ENCODE measurements around the gene C1orf167.

C1orf167 gene

DNA sequence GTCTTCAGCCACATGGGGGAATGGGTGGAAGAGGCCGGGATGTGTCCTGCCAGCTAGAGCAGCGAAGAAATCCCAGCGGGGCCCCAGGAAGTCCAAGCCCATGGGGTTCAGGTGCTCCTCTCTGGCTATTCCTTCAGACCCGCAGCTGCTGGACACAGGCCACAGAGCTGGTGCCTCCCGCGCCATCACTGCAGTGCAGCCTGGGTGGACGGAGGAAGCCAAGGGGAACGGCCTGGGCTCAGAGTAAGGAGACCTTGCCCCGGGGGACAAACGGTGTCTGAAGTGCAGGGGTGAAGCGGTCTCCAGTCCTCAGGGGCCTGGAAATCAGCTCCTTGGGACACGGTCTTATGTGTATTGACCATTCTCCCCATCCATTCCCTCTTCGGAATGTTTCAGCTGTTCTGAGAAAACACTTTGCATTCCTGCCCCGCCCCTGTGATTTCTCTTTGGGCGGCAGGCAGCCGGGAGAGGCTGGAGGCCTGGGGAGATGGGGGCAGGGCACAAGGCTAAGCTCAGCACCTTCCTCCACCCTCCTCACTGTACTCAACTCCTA lies 25.3 kb downstream of the C1orf167 start:
- DNase-seq: no peak

DNA sequence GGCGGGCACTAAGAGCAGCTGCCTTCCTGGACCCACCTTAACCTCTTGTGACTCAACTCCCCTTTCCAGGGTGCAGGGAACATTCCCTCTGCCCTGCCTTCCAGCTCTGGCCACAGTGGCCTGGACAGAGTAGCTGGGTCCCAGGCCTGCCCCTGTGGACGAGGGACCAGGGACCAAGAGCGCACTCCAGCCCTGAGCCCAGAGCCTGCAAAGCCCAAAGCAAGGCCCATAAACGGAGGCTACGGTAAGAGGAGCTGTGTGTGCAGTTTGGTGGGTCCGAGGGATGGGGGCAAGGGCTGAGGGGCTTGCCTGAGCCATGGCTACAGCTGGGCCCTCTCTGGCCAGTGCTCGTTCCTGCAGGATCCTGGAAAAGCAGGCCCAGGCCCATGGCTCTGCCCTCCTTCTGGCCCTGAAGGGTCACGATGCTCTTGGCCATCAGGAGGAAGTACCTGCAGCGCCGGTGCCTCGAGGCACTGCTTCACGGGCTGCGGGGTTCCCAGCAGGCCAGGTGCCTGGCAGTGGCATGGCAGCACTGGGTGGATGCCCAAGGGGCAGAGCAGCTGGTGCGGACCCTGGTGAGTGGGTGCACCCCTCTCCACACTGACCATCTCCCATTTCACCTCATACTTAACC lies 25.9 kb downstream of the C1orf167 start:
- no peak for DNase-seq

DNA sequence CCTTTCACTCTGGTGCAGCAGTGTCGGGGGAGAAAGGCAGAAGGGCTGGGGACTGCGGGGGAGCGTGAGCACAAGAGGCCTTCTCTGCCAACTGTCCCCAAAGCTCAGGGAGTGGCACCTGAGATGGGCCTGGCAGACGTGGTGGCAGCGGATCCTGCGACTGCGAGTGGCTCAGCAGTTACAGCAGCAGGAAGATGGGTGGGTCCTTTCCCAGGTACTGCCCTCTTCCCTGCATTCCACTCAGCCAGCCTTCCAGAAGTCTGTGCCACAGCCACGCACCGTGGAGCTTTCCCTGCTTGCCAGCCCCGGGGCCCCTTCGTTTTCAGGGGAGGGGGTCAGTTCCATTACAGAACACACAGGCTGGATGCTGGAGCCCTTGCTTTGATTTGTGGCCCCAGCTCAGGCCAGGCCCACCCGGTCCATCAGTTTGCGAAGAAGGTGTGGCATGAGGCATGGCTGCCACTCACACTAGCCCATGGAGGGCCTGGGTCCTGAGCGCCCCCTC lies 26.6 kb downstream of the C1orf167 start:
- no peak for DNase-seq

DNA sequence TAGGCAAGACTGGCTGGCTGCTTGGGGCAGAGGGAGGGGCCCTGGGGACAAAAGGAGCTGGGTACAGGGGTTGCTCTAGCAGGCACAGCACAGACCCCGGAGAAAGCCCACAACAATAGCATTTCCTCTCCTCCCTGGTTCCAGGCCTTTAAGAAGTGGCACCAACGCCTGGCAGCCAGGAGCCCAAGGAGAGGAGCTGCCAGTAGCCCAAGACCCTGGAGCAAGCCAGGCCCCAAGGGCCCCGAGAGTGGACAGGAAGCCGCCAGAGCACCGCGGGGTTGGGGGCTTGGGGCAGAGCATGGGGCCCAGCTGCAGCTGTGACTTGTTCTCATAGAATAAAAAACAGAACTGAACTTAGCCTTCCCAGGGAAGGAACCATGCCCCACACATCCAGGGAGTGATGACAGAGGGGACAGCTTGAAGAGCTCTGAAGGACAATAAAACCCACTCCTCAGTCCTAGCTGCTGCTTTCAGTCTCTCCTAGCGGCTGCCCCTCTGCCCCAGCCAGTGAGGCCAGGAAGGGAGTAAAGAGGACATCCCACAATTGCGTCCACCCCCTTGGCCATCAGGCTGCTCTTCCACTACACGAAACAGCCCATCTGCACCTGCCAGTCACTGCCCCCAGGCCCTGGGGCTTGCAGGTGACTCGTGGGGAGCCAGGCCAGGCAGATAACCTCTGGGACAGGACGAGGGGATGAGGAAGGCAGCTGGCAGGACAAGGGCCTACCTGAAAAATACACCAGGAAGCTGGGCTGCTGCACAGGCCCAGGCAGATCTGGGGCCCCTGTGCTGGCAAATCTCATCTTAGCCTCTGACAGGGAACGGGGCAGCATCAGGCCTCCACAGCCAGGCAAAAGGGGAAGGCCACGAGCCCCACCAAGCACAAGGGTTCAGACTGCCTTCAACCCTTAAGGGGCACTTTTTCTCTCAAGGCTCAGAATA lies 27.4 kb downstream of the C1orf167 start:
- DNase-seq: no peak

GRCh38 chr1:11790101-11790879 lies 28.3 kb downstream of the C1orf167 start:
- DNase-seq: no peak

- no peak for DNase-seq
Measured at GRCh38 chr1:11790880-11791715, 29.1 kb downstream of the C1orf167 start.

DNA sequence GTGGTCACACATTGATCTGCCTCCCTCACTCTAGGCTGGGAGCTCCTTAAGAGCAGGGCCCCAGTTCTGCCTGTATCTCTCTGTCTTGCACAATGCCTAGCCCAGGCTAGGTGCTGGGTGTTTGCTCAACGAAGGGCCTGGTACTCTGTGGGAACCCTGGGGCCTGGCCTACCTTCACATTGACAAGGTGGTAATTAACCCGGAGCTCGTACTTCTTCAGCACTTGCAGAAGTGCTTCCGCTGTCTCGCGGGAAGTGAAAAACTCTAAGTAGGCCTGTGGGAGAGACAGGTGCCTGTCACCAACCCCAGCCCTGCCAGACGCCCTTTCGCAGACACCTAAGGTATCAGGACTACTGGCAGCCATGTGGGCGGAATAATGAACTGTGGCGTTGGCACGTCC lies 30.1 kb downstream of the C1orf167 start:
- DNase-seq: no peak

- DNase-seq: no peak
Measured at GRCh38 chr1:11793819-11794218, 31.8 kb downstream of the C1orf167 start.

- no peak for DNase-seq
Measured at GRCh38 chr1:11794446-11795237, 32.6 kb downstream of the C1orf167 start.

- no peak for DNase-seq
Measured at GRCh38 chr1:11795238-11795890, 33.4 kb downstream of the C1orf167 start.

DNA sequence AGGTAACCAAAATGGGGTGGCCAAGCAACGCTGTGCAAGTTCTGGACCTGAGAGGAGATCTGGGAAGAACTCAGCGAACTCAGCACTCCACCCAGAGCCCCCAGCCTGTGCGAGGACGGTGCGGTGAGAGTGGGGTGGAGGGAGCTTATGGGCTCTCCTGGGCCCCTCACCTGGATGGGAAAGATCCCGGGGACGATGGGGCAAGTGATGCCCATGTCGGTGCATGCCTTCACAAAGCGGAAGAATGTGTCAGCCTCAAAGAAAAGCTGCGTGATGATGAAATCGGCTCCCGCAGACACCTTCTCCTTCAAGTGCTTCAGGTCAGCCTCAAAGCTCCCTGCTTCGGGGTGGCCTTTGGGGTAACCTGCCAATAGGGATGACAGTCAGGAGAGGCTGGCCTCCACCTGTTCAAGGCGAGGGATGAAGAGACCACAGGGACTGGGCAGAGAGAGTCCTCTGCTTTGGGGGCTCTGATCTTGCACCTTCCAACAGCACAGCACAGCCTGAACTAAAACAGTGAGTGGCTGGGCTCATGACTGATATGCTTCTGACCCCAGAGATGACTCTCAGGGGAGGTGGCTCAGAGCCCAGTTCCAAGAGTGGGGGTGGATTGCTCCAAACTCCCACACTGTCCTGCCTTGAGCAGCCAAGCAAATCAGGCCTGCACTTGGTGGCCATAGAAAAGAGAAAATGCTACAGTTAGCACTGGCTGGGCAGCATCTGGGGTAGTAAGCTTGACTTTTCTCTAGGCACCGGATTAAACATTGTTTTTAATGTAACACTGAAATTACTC lies 34.2 kb downstream of the C1orf167 start:
- no peak for DNase-seq

DNA sequence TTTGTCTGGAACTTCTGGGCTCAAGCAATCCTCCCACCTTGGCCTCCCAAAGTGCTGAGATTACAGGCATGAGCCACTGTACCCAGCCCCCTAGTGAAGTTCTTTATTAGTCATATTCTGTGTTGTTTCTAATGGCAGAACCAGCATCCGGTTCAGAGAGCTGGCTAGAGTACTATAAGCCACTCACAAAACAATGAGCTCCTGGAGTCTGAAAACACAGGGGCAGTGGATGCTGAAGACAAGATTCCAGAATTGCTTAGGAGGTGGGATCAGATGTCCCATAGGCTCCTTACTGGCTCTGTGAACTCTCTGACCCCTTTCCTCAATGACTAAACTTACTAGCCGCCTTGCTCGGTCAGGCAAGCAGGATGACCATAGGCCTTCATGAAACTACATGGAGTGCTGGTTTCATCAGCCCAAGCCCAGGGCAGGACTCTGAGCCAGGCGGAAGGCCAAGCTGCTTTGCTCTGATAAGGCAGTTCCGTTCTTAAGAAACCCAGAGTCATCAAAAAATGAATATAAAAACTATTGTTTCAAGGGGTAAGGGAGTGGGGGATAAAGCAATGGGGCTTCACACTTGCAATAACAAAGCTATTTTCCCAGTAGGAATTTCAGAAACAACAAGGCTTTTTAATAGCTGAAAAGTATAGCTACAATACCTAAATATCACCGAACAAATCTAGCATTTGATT lies 35.7 kb downstream of the C1orf167 start:
- DNase-seq: no peak

DNA sequence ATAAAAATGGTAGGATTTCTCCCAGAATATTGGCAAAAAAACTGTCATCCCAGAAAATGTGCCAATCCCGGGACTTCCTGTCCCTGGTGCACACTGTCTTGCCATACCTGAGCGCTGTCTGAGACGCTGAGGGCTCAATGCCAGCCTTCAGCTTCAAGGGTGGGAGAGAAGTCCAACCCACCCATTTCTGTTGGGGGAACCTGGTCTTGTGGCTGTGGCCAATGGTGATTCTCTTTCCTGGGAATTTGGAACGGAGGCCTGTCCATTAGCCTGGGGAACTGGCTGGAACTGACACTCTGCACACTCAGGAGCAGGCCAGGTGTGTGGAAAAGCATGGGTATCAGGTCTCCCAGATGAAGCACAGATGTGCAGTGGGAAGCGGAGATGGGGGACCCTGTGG lies 37.1 kb downstream of the C1orf167 start:
- DNase-seq: no peak

DNA sequence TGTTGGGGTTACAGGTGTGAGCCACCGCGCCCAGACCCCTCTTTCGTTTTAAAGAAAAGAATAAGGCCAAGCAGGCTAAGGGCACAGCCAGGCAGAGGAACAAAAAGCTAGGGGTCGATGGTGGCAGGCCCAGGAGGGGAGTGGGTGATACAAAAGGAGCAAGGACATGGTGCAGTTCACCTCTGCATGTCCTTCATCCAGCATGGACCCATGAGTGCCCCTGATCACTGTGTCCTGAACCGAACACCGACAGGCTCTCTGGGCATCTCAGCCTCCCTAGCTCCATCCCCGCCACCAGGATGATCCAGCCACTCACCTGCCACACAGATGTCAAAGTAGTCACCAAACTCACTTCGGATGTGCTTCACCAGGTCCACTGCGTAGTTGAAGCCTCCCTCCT lies 37.9 kb downstream of the C1orf167 start:
- no peak for DNase-seq

DNA sequence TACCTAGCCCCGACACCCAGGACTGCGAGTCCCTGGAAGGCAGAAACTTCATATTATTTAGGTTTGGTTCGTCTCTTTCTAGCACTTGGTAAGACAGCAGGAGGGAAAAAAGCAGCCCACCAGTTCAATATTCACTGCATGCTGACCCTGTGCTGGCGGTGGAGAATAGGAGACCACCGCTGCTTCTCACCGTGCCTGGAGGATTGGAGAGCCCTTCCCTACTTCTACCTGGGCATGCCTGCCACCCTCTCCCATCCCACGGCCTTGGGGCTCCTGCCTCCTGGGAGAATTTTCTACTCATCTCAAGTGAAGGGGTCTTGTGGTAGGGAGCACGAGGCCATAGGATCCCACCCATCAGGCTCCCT lies 38.4 kb downstream of the C1orf167 start:
- no peak for DNase-seq

GRCh38 chr1:11800756-11801433 lies 38.9 kb downstream of the C1orf167 start:
- DNase-seq: no peak

DNA sequence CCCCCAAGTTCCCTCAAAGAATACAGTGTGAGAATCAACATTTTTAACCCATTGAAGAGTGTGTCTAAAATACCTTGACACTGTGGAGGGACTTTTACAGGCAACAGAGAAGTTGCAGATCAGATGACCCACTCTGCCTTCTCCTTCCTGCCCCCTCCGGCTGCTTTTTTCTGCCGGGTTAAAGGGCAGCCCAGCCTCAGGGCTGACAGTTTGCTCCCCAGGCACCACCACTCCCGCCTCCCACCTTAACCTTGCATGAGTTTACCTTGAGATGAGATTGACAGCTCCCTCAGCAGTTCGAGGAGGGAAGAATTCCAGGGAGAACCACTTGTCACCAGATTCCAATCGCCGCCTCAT lies 40.6 kb downstream of the C1orf167 start:
- DNase-seq: no peak

DNA sequence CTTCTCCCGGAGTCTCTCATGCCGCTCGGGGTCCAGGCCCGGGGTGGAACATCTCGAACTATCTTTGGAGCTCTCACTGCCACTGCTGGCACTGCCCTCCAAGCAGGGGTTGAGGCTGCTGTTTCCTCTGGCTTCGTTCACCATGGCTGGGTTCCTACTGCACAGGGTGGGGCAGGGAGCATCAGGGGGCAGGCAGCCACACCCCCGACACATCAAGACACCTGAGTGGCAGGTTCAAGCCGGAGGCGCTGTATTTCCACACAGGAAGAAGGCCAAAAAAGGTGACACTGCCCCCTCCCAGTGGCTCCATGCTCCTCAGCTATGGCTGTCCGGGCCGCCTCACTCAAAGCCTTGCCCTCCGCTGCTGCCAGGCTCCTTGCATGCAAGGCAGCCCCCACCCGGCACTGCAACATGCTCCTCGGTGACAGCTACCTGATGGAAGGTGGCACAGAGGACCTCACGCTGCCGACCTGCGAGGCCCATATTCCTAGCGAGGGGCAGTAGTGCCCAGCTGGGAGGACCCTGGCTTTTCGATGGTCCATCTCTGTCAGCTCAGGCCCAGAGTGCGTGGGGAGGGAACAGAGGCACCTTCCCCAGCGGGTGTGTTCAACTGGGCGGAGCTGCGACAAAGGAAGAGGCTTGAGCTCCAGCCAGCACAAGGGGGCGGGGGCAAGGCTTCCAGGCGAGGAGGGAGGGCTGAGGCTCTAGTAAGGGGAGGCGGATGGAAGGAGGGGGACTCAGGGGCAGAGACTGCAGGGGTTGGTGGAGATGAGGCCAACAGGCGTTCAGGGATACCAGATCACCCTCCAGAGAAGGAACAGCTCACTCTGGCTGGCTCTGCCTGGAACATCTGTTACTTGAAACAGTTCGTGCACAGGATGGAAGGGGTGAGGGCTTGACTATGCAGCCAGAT lies 41.2 kb downstream of the C1orf167 start:
- DNase-seq: no peak

All from NCI-H2081 treated with DMSO at 0.1 percent for 48 hours (cell line).